Superior temporal gyrus (tissue), 1 donor: ENCODE data around the gene CLIC1.
"Not testable (repeated sequence)": the region's sequence is repeated elsewhere in the genome, so short reads cannot be mapped to it uniquely, and the experiment has no call there.

Experiments used
- DNase-seq: peaks from one replicate; pipeline ENCODE4 v3.0.0-alpha.2; 2016; ENCODE audit errors: extremely low spot score

The CLIC1 gene

DNA sequence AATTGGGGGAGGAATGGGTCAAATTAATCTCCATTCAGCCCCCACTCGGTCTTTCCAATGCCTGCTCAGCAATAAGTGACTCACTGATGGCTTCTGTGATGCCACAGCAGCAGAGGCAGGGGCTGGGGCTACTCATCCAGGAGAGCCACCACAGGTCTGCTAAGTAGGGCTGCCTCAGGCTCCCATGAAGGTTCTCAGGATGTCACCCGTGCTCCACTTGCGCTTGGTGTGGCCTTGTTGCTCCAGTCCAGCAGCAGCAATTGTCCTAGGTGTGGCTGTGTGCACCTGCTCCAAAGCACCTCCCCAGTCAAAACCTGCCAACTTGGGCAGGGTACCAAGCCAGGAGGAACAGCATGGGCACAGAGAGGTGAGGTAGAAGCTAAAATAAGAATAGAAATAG, 14.2 kb downstream of the CLIC1 start:
- no peak for DNase-seq

- no peak for DNase-seq
These were observed 14.8 kb downstream of the CLIC1 start, which contains the start of gene LY6G6C for GRCh38 chr6:31721351-31722020. LY6G6C (minus strand) TSS chr6:31721746; CDS start chr6:31721679, 67 bp downstream.

DNA sequence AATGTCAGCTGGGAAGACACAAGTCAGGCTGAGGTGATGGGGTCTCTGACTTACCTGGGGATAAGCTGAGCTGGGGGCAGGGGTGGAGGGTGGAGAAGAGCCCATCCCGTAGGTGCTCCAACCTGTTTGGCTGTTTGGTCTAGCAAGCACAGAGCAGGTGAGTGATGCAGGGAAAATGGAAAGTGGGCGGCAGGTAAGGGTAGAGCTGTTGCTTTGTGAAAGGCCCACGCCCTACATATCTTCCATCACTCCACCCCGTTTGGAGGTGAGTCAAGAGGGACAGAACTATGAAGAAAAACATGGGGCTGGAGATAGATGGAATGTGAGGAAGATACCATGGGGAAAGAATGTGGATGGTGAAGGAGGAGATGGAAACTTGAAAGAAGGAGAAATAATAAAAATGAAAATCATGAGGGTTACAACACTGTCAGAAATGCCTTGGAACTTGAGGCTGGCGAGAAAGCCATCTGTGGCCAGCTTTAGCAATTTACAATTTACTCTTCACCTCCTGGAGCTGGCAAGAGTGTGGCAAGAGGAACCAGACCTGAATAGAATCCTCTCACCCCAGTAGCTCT, 16.0 kb downstream of the CLIC1 start:
- DNase-seq, result no peak

GRCh38 chr6:31719001-31719400, 17.3 kb downstream of the CLIC1 start:
- no peak for DNase-seq

GRCh38 chr6:31718265-31718664, 18.1 kb downstream of the CLIC1 start:
- no peak for DNase-seq

GRCh38 chr6:31717499-31718222, 18.7 kb downstream of the CLIC1 start:
- DNase-seq, result no peak

DNA sequence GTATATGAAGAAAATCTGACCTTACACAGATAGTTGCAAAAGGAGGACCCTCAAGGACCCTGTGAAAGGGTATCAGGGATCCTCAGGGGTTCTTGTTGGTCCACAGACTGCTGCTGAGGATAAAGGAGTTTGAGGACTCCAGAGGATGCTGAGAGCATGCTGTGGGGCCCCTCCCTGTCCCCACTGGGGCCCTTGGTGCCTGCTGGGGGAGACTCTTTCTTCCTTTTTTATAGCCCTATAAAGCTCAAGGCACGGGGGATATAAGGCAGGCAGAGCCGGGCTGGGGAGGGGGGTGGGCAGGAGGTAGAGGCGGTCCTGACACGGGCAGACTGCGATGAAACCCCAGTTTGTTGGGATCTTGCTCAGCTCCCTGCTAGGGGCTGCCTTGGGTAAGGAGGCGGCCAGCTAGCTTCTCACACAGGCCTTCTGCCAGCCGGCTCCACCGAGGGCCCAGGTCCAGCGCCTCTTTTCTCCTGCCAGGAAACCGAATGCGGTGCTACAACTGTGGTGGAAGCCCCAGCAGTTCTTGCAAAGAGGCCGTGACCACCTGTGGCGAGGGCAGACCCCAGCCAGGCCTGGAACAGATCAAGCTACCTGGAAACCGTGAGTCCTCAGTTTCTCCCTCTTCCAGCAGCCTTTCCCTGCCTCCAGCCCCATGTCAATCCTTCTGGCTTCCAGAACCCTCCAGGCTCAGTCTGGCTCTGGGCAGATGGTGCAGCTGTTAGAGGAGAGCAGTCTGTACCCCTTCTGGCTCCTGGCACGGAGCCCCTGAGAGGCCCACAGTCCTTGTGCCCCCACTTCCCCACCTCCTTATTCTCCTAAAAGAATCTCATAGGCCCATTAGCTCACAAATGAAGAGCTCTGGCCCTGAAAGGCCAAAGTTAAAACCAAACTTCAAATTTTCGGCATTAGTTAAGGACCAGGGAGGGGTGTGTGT, 21.0 kb downstream of the CLIC1 start, which contains the start of gene LY6G6D:
LY6G6D (plus strand) TSS at position 327 of the 937 bp plus-strand sequence; CDS start at position 335, 8 bp downstream.
- no peak for DNase-seq

DNA sequence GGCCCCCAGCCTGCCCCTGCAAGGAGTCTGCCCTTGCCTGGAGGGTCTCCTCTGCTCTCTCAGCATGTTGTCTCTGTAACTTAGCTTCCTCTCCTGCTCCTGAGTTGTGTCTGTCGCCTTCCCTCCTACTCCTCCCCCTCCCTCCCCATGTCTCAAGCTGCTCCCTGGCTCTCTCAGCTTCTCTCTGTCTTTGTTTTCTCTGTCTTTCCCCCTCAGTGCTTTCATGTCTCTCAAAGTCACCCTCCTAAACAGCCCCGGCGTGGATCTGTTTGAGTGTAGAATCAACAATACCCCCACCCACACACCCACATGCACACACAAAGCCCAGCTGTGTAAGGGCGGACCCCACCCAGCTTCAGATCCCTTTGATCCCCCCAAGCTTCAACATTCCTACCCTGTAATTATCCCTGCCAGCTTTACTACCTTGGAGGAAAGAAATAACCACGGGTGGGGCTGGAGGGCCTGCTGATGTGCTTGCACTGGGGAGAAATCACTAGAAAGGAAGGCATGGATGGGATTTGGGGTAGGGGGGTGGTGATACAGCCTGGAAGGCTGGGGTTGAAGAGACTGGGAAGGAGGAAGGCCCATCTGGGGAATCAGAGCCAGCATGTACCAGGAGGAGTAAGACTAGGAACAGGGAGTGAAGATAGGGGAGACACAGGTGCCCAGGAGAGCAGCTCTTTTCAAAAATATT, 22.2 kb downstream of the CLIC1 start:
- DNase-seq, result no peak

- no peak for DNase-seq
These were observed 22.9 kb downstream of the CLIC1 start for GRCh38 chr6:31713465-31713864.

- no peak for DNase-seq
These were observed 24.0 kb downstream of the CLIC1 start for GRCh38 chr6:31712296-31712695.

- no peak for DNase-seq
These were observed 25.1 kb downstream of the CLIC1 start for GRCh38 chr6:31711233-31711632.

GRCh38 chr6:31710523-31711219, 25.7 kb downstream of the CLIC1 start:
- DNase-seq, result no peak

DNA sequence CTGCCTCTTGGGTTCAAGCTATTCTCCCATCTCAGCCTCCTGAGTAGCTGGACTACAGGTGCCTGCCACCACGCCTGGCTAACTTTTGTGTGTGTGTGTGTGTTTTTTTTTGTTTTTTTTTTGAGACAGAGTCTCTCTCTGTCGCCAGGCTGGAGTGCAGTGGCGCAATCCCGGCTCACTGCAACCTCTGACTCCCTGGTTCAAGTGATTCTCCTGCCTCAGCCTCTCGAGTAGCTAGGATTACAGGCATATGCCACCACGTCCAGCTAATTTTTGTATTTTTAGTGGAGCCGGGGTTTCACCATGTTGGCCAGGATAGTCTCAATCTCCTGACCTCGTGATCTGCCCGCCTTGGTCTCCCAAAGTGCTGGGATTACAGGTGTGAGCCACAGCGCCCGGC, 27.2 kb downstream of the CLIC1 start:
- not testable (repeated sequence) for DNase-seq

GRCh38 chr6:31708224-31708623, 28.1 kb downstream of the CLIC1 start:
- no peak for DNase-seq

DNA sequence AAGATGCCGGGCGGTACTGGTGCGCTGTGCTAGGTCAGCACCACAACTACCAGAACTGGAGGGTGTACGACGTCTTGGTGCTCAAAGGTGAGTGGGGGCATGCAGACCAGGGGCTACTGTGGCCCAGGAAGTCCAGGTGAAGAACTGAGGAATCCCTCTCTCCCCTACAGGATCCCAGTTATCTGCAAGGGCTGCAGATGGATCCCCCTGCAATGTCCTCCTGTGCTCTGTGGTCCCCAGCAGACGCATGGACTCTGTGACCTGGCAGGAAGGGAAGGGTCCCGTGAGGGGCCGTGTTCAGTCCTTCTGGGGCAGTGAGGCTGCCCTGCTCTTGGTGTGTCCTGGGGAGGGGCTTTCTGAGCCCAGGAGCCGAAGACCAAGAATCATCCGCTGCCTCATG, 28.6 kb downstream of the CLIC1 start:
- DNase-seq, result no peak

DNA sequence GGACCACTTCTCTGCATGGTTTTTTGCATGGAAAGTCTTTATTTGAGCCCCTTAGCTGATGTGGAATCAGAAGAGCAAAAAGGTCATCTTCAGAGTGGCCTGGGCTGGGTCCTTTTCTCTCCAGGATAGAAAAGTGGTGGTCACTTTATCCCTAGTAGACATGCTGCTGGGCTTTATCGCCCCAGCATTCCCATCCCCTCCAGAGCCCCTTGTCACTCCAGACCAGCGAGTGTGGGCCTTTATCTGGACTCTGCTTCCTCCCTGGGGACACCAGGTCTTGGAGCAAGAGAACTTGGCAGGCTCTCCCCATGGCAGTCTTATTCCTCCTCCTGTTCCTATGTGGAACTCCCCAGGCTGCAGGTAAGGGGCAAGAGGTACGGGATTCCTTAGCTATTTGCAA, 29.7 kb downstream of the CLIC1 start, which contains the start of gene LY6G6F:
LY6G6F (plus strand) TSS at position 268 of the 400 bp plus-strand sequence; CDS start at position 309, 41 bp downstream.
- DNase-seq, result no peak

DNA sequence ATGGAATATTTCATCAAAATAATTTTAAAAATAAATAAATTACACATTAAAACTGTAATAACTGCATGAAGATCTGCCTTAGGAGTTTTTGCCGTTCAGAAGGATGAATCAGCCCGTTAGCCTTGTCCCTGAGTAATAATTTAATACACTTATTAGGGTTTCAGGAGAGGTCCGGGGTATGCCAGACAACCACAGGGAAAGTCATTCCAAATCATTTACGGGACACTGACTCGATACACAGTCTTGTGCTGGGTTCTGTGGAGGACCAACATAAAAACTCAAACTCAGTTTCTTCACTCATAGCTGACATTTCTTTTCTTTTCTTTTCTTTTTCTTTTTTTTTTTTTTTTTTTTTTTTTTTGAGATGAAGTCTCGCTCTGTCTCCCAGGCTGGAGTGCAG, 30.4 kb downstream of the CLIC1 start:
- DNase-seq, result no peak

DNA sequence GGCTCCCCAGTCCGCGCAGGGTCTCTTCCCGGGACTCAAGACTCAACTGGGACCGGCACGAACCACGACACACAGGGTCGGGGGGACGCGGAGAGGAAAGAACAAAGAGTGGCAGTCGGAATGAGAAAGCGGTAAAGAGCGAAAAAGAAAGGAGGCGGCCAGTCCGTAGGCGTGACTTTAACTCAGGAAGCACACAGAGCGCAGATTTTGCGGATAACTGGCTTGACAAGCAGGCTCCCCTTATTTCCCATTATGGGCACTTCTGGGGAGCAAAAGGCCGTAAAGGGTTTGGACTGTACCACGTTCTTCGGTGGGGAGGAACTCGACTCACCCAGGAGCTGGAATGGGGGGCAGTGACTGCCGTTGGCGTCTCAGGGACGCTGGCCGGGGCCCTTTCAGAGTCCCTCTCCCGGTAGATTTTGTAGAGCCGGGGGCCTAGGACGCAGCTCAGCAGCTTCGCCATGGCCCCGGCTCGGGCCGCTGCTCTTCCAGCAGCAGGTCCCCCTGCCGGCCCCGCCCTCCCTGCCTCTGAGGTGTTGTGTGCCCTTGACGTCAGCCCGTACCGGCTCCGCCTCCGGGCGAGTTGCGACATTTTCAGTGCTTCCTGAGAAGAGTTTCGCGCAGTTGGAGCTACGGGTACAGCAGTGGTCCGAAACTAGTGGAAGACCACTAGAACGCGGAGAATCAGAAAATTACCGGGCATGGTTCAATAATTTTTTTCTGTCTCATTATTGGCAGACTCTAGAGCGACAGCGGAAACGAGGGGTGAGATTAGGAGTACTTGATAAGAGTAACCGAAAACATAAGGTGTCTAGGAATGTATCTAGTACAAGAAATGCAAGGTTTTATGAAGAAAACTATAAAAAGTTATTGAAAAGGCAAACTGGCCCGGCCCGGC, 33.3 kb downstream of the CLIC1 start, which contains the start of gene ABHD16A:
ABHD16A (minus strand) TSS at position 506 of the 898 bp plus-strand sequence; CDS start at position 463, 43 bp downstream.
- peak; percentile 98 for DNase-seq

DNA sequence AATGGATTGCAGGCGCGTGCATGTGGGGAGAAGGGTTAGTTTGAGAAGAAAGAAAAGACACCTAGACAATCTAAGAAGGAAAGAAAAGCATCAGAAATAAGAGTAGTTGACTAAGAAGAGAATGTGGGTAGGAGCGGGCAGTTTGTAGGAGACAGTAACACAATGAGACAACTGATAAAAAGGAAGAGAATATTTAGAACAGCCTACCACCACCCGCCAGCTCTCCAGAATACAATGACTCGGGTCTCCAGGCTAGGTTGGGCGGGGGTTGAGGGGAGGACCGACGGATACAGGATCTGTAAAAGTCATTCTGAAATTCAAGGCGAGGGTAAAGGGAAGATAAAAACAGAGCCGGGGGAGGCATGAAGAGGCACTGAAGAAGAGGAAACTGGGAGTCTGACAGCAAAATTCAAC, 33.9 kb downstream of the CLIC1 start:
- DNase-seq, result no peak
